Measurements from ENCODE around the gene CACNB4.
"Not testable (repeated sequence)": the region's sequence is repeated elsewhere in the genome, so short reads cannot be mapped to it uniquely, and the experiment has no call there.

Gene CACNB4

GRCh38 chr2:152022090-152022489 is 76.8 kb downstream of the CACNB4 start:
- DNase-seq = no peak

DNA sequence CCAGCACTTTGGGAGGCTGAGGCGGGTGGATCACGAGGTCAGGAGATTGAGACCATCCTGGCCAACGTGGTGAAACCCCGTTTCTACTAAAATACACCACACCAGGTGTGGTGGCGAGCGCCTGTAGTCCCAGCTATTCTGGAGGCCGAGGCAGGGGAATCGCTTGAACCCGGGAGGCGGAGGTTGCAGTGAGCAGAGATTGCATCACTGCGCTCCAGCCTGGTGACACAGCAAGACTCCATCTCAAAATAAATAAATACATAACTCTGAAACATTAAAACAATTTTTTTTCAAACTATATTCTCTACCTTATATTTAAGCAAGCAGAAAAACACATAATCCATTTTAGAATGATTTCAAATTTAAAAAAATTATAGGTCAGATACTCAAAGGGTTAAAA is 77.8 kb downstream of the CACNB4 start:
- DNase-seq = not testable (repeated sequence)

GRCh38 chr2:152019732-152020131 is 79.1 kb downstream of the CACNB4 start:
- no peak for DNase-seq

GRCh38 chr2:152016181-152017120 is 82.4 kb downstream of the CACNB4 start:
- DNase-seq = no peak

DNA sequence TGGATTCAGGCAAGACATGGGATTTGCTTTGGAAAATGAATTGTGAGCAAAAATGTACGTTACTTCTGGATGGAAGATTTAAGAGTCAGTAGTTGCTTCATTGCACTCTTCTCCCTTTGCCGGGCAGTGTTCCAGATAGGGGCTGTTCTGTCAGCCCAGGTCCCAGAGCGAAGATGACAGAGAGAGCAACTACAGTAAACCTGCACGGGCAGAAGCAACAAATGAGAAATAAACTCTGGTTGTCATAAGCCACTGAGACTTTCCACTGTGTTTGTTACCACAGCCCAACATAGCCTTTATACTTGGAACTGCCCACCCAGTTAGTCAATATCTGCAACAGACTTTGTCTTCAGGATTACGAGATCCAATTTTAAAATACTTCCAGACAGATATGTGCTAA is 83.3 kb downstream of the CACNB4 start:
- no peak for DNase-seq

GRCh38 chr2:152012697-152013096 is 86.1 kb downstream of the CACNB4 start:
- no peak for DNase-seq

DNA sequence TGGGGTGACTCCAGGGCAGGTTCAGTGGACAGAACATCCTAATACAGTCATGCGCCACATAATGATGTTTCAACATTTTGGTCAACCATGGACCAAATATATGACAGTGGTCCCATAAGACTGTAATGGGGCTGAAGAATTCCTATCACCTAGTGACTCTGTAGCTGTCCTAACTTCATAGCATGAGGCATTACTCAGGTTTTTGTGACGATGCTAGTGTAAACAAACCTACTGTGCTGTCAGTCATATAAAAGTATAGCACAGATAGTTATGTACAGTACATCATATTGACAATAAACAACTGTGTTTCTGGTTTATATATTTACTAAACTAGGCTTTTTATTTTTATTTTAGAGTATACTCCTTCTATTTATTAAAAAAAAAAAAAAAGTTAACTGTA is 87.1 kb downstream of the CACNB4 start:
- no peak for DNase-seq

DNA sequence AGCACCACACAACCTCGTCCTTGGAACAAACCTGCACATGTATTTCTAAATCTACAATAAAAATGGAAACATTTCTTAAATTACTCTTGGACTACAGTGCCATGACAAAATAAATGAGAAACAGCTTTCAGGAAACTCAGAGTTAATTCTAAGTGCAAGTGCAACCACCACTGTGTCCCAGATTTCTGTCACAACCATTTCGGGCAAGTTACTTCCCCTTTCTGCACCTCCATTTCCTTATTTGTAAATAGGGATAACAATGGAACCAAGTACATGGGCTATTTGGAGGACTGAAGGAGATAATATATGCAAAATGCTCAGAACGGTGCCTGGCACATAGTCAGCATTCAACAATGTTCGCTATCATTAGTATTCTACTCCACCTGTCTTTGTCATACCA is 93.2 kb downstream of the CACNB4 start:
- no peak for DNase-seq

DNA sequence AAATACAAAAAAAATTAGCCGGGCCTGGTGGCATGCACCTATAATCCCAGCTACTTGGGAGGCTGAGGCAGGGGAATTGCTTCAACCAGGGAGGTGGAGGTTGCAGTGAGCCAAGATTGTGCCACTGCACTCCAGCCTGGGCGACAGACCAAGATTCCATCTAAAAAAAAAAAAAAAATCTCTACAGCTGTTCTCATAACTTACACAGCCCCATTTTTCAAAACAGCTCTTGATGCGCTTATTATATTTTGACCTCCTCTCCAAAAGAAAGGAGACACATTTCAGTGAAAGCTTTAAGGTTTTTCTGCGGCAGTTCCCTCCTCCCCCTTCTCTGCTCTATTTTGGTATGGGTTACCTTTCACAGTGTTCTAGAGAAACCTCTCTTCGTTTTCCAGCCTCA is 95.6 kb downstream of the CACNB4 start:
- DNase-seq = not testable (repeated sequence)

DNA sequence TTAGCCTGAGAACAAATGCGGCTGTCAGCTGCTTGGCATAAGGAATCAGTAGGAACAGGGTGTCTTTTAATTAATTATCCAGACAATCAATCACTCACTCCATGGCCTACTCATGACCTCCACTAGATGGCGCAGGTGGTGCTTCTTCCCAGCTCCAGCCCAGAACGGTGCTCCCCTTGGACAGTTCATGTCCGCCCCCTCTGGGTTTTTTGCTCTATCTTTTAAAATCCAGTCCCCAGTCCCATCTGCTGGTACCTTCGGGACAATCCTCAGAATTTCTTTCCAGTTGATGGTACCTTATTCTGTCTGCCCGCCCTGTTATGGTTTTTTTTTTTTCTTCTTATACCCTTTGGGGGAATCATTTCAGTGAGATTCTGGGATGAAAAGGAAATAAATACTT is 99.8 kb downstream of the CACNB4 start:
- DNase-seq = no peak

GRCh38 chr2:151996243-151997003 is 102.4 kb downstream of the CACNB4 start:
- no peak for DNase-seq

GRCh38 chr2:151995161-151995557 is 103.7 kb downstream of the CACNB4 start:
- no peak for DNase-seq

DNA sequence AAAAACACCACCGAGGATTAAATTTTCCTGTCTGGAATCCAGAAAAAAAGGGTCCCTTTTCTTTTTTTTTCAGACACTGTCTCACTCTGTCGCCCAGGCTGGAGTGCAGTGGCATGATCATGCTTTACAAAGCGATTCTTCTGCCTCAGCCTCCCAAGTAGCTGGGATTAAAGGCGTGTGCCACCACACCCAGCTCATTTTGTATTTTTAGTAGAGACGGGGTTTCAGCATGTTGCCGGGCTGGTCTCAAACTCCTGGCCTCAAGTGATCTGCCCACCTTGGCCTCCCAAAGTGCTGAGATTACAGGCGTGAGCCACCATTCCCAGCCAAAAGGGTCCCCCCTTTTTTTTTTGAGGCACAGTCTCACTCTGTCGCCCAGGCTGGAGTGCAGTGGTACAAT is 104.7 kb downstream of the CACNB4 start:
- DNase-seq = not testable (repeated sequence)

DNA sequence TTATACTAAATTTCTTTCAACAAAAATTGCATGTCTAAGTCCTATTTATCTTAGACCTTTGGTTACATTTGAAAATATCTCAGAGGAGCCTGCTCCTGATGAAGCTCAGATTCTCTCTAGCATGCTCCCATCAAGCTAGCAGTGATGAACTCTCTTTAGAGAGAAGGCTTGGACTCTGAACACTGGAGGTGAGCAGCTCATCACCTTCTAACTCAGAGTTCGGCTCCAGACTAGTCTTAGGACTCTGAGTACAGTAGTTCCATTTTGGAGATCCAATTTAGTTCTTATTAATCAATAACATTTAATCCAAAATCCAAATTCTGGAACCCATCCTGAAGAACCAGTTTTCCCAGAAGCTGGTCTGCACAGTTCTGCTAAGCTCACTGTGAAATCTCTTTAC is 107.8 kb downstream of the CACNB4 start:
- no peak for DNase-seq

- no peak for DNase-seq
Observed at GRCh38 chr2:151989378-151989777, 109.5 kb downstream of the CACNB4 start.

DNA sequence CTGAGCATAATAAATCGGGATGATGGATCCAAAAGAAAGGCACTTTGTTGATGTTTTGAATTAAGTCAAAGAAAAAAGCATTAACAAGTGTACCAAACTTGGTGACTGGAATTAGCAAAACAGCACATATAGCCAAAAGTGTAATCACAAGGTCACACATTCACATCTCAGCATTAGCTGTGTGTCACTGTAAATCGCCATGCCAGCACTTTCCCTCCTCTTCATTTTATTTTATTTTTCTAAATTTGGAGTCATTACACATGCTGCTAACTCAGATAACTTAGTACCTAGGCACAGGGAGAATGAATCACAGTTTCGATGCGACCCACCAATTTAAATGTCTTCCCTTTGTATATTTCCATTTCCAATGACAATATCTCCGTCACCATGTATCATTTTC is 111.4 kb downstream of the CACNB4 start:
- no peak for DNase-seq

DNA sequence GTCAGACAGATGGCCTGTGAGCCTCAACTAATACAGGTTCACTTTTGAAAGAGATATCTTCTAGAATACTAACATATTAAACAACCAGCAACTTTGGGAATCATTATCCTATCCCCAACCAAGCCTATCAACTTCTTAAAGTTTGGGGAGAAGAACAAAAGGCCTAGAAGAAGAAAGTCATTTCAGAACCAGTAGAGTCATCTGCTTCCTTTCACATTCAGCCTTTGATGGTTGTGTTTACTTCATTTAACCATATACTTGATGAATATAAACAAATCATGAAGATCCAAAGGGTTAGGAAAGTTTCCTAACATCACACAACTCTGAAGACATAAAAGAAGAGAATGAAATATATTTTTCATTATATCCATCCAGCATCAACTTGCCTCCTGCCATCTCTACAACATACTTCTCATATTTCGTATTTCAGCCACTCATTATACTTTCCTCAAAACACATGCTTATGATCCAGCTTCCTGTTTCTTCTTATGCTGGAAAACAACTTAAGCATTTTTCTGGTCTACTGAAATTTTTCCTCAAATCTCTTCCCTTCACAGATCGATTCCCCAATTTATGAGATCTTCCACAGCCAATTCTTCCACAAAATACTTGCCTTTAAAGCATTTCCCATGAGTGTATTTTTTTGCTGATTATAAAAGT is 114.3 kb downstream of the CACNB4 start:
- DNase-seq = no peak

DNA sequence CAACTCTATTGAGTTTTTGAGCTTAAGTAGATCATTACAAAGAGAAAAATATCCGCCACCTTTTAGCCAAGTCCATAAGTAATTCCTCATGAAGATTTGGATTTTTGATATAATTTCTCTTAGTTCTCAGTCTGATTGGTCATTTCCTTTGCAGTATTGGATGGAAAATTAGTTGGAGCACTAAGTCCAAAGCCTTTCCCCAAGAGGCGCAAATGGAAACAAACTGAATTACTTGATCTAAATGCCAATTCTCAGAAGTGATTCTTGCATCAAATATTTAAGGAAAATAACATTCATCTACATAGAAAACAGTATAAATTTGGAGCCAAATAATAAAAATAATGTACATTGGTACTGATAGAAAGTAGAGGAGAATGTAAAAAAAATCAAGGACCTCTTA is 115.6 kb downstream of the CACNB4 start:
- no peak for DNase-seq

- DNase-seq = no peak
Observed at GRCh38 chr2:151981886-151982285, 117.0 kb downstream of the CACNB4 start.

DNA sequence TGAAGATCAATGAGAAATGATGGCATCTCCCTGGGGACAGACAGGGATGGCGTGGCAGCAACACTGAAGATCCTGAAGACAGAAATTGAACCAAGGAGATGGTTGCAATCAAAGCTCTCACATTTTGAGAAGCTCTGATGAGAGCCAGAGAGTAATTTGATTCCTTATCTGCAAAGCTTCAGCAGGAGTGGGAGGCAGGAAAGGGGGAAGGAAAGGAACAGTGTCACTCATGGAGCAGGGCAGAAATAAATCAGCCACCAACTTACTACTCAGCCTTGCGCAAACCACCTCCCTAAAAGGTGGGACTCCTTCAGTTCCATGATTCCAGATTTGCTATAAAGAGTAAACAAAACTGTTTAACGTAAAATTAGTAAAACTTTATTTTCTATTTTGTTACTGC is 119.2 kb downstream of the CACNB4 start:
- no peak for DNase-seq

DNA sequence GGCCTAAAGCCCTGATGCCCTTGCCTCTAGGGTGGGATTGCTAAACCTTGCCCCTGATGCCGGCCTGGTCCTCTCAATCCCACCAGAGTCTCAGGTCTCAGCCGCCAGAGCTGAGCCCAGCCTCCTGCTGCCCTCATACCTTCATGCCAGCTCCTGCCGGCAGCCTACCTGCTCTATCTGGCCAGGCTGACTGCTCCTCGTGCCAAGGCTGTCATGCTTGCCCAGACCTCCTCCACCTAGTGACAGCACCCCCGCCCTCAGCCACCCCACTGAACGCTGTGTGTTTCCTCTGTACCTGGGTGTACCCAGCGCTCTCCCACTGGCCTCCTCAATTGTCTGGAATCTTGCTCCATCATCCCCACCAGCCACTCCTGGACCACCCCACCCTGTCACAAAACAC is 120.1 kb downstream of the CACNB4 start:
- DNase-seq = no peak

DNA sequence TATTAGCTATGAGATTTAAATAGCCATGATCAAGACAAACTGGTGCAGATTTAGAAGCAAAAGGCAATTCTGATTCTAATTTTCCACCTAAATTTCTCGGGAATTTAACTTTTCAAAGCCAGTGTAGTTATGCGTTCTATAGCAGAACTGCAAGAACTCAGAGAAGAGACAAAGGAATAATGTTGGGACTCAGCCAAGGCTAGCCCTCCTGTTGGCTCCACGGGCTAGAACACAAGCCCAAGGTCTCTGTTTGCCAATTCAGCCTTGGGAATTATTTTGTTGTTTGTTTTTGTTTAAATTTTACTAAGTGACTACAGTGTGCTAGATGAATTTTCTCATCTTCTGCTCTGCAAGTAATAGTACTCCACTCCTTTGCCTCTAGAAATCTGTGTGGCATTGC is 121.2 kb downstream of the CACNB4 start:
- no peak for DNase-seq

GRCh38 chr2:151976945-151977353 is 121.9 kb downstream of the CACNB4 start:
- DNase-seq = no peak

All from right kidney (tissue), 1 donor.